Eye (tissue), 1 donor: ENCODE results near the gene SMPD3.
A peak's percentile ranks its signal among the peaks of the same experiment; 100 is the strongest.

Source experiments
- DNase-seq: peaks from one replicate; pipeline ENCODE4 v3.0.0-alpha.2; 2015

SMPD3 gene

GRCh38 chr16:68401871-68402747 lies 46.2 kb downstream of the SMPD3 start:
- no peak for DNase-seq

DNA sequence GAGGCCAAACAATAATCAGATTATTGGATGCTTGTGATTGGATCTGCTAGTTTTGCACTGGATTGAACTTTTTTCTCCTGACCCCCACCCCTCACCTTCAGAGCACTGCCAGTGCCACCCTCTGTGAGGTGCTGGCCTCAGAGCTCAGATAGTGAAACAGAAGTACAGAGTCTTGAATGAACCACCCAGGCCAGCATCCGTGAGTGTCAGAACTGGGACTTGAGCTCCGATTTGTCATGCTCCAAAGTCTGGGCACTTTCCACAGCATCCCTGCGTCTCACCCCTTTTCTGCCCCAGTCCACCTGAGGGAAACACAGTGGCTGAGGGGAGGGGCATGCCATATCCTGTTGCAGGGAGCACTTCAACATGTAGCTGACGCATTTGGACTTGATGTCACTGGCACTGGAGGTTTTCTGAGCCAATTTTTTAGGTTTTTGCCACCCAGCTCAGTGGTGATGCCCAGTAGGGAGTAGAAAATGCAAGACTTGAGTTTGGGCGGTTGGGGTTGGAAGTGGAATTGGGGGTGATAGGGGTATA lies 47.3 kb downstream of the SMPD3 start:
- no peak for DNase-seq

- no peak for DNase-seq
These were observed 48.0 kb downstream of the SMPD3 start for GRCh38 chr16:68400083-68400923.

GRCh38 chr16:68399456-68399855 lies 48.9 kb downstream of the SMPD3 start:
- no peak for DNase-seq

DNA sequence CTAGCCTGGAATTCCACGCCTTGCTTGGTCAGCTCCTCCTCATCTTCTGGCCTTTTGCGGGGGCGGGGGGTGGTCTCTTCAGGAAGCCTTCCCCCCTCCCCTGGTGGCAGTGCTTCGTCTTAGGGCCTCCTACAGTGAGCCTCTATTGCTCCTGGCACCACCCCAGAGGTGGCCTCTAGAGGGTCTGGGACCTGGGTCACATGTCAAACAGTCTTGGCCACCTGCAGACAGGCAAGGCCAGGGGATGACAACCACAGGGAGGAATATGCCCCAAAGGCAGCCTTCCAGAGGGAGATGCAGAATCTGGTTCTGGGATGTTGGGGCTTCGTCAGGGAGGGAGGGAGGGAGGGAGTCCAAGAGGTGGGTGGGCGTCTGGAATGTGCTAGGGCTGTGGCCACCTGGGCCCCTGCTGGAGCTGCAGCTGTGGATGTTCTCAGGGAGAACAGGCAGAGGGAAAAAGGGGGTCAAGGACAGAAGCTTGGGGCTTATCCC lies 50.6 kb downstream of the SMPD3 start:
- DNase-seq, result no peak

DNA sequence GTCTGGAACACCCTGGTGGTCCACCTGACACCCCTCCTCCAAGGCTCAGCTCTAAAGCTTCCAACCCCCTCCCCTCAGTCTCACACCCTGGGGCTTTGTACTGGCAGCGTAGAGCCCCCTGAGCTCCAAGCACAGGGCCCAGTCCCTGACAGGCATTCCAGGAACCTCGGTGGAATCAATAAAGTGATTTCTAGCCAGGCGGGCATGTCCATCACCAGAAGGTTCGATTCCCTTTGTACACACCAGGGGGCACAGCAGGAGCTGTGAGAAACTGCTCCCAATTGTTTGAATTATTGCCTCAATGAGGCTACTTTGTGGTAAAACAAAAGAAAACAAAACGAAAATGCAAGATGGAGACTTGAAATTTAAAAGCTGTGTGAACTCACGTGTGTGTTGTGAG lies 51.8 kb downstream of the SMPD3 start:
- peak; percentile 63 for DNase-seq

- no peak for DNase-seq
These were observed 52.5 kb downstream of the SMPD3 start for GRCh38 chr16:68395815-68396214.

GRCh38 chr16:68395167-68395786 lies 53.0 kb downstream of the SMPD3 start:
- DNase-seq, result no peak

GRCh38 chr16:68393333-68393732 lies 55.0 kb downstream of the SMPD3 start:
- DNase-seq, result no peak

DNA sequence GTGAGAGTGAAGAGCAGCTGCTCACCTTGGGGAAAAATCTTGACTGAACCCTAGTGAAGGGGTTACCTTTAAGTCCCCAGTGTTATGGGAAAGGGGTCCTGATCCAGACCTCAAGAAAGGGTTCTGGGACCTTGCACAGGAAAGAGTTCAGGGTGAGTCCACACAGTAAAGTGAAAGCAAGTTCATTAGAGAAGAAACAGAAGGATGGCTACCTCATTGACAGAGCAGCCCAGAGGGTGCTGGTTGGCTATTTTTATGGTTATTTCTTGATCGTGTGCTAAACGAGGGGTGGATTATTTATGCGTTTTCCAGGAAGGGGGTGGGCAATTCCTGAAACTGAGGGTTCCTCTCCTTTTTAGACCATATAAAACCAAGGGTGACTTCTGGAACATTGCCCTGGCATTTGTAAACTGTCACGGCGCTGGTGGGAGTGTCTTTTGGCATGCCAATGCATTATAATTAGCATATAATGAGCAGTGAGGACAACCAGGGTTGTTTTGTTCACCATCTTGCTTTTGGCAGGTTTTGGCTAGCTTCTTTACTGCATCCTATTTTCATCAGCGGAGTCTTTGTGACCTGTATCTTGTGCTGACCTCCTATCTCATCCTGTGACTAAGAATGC lies 58.4 kb downstream of the SMPD3 start:
- DNase-seq, result no peak

GRCh38 chr16:68389006-68389405 lies 59.3 kb downstream of the SMPD3 start:
- DNase-seq, result no peak

DNA sequence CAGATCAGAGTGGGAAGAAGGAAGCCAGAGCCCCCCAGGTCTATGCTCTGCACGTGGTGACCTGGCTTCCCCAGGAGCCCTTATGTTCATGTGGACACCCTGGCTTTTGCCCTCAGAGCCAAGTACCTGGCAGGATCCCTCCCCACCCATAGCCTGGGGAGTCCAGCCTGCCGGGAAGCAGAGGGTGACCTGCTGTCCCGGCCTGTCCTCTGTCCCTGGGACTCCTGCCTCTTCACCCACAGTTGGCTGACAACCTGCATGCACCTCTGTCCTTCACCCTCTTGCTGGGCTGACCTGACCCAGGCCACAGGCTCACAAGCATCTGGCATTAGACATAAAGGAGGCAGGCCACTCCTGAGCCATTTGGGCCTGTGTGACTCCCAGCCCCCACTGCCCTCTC lies 60.2 kb downstream of the SMPD3 start:
- DNase-seq, result no peak

DNA sequence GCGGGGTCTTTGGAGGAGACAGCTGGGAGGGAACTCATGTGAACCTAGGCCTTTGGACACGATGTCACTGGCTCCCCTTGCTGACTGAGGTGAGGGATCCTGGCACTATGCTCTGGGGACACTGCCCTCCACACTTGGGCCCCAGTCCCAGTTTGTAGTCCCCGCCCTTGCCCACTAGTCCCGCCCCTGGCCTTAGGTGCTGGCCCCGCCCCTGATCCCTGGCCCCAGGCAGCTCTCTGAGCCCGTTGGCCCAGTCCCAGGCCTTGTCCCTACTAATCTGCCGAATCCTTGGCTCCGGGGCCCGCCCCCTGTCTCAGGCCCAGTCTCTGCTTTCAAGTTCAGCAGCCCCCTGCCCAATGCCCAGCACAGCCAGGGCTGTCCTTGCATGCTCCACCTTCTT lies 61.0 kb downstream of the SMPD3 start:
- no peak for DNase-seq

GRCh38 chr16:68386628-68387027 lies 61.7 kb downstream of the SMPD3 start:
- no peak for DNase-seq

DNA sequence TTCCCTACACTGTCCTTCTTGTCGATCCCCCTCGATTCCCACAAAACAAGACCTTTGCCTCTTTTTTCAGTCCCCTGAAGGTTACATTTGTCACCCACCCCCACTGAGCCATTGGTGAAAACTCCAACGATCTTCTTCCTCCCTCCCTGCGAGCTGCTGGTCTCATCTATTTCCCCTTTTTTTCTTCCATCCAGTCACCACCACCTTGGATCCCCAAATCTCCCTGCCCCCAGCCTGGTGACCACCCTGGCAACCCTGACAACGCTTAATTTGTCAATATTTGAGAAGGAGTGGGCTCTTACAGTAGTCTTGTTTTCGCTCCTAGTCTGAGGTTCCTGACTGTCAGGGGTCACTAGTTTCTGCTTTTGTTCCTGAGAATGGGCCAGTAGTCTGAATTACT lies 62.9 kb downstream of the SMPD3 start:
- DNase-seq, result no peak

DNA sequence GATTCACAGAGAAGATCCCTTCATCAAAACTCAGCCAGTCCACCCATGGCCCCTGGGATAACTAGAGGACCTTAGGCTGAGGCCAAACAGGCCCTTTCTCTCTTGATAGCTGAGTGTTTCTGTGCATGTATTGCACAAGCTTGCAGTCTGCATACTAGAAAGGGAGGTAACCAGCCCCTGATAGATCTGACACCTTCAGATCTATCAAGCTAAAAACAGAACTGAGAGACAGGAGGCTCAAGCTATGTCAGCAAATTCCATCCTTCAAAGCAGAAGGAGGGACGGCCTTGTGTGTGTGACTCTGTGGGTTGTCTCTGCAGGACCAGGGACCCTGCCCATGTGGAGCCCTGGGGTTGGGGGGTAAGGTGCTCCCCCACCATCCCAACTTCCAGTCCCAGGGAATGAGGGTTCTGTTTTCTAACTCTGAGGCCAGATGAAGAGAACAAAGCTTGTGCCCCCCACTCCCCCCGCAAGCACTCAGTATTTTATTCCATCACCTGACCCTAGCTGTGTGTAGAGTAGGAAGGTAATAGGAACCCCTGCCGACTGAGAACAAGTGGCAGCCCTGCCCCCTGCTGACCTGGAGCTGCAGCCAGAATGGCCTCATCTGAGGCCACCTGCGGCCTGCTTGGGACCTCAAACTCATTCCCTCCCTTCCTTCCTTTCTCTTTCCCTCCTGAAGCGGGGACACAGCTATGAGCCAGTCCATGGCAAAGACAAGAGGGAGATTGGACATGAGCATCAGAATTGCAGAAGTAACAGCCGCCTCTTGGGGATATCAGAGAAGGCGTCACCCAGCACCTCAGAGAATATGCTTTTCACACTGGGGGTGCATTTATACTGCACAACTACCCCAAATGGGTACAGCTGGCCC lies 63.8 kb downstream of the SMPD3 start:
- DNase-seq, result no peak

- no peak for DNase-seq
These were observed 64.5 kb downstream of the SMPD3 start for GRCh38 chr16:68383858-68384257.

DNA sequence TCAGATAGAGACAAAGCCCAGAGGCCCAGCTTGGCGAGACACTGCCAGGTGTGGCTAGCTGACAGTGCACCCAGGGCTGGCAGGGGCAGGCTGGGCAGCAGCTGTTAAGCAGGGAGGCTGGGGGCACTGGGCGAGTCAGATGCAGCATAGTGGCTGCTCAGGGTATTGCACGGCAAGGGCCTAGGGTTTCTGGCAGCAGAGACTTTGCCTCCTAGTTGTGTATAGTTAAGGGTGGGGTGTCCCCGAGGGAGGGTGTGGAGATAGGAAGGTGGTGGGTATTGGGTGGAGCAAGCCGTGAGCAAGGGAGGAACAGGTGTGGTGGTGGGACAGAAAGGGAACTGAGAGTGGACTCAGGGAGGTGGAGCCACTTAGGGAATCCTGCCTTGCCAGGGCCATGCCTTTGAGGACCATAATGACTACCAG lies 66.0 kb downstream of the SMPD3 start:
- no peak for DNase-seq

DNA sequence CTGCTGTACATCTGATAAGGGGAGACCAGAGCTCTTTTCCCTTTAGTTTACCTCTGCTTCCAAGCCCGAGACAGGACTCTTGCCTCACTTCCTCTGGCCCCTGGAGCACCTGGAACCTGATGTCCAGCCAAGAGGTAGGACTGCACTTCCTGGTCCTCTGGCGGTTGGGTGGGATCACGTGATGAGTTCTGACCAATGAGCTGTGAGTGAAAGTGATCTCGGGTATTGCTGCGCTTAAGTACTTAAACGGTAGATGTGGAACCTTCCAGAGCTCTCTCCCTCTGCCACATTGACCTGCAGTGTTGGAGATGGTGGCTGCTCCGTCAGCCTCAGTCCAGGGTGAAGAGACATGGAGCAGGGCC lies 67.0 kb downstream of the SMPD3 start:
- DNase-seq, result no peak

DNA sequence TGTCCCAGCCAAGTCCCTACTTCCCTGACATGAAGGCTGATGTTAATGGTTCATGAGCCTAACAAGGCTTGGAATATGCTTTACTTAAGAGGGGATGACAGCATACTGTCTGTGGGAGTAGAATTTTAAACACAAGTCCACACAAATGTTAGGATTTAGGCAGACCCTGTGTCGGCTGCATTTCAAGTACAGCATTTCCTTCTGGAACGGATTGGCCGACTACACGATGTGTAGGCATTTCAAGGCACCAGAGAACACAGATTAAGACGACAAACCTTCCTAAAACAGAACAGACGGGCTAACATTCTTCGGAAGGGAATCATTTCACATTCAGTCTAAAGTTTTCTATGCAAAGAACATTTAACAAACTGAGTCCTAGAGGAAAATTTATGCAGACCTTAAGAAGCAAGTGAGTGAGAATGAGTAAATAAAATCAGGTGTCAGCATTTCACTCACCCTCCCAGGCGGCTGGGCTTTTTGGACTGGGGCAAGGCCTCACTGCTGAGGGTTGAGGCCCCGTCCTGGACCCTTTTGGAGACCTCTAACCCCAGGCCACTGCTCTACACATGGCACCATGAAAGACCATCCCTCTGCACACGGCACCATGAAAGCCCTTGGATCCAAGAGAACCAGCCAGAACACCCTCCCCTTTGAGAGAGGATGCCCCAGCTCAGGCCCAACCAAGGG lies 67.5 kb downstream of the SMPD3 start:
- no peak for DNase-seq

DNA sequence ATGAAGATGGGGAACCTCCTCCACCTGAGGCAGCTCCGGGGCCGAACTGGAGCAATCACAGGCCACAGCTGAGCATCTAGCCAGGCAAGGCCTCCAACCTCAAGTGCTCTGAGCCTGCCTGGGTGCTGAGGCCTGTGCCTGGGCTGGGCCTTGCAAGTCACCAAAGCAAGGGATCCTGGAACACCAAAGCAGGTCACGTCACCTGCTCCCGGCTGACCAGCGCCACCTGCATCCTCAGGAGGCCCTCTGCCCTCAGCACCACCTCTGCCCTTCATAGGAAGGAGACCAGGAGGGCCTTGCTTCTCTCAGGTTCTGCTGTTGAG lies 68.0 kb downstream of the SMPD3 start:
- DNase-seq, result no peak
